GM19328 (cell line): ENCODE data around the gene SKIL.

Experiments
- ATAC-seq: cut with Tn5 transposase; IDR thresholded peaks from one replicate; pipeline ENCODE4 v1.9.1; 2021; ENCODE audit warnings: mild to moderate bottlenecking, moderate library complexity; ENCODE audit not compliant: unreplicated experiment

The SKIL gene

DNA sequence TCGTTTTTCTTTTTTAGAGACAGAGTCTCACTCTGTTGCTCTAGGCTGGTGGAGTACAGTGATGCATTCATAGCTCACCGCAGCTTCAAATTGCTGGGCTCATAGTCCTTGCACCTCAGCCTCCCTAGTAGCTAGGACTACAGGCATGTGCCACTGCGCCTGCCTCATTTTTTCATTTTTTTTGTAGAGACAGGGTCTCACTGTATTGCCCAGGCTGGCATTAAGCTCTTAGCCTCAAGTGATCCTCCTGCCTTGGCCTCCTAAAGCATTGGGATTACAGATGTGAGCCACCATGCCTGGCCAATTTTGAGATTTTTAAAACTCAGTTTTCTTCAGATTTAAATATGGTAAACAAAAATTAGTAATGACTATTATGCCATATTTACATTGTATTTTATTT lies 29.0 kb downstream of the SKIL start:
- no peak for ATAC-seq

DNA sequence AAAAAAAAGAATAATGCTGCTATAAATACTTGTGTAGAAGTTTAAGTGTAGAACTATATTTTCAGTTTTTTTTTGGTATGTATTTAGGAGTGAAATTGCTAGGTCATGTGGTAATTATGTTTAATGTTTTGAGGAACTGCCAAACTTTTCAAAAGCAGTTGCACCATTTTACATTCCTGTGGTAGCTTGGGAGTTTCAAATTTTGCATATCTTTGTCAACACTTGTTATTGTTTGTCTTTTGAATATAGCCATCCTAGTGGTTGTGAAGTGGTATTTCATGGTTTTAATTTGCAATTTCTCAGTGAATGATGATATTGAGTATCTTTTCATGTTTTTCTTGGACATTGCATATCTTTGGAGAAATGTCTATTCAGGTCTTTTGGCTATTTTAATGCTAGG lies 30.4 kb downstream of the SKIL start:
- no peak for ATAC-seq

DNA sequence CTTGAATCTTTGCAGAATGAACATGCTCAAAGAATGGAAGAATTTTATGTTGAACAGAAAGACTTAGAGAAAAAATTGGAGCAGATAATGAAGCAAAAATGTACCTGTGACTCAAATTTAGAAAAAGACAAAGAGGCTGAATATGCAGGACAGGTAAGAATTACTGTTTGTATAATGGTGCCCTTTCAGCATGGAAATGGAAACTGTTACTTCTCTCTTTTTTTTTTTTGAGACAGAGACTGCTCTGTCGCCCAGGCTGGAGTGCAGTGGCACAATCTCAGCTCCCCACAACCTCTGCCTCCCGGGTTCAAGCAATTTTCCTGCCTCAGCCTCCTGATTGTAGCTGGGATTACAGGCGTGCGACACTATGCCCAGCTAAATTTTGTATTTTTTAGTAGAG lies 33.6 kb downstream of the SKIL start:
- ATAC-seq, result no peak

GRCh38 chr3:170397685-170398084 lies 40.2 kb downstream of the SKIL start:
- no peak for ATAC-seq

- no peak for ATAC-seq
These were observed 47.6 kb downstream of the SKIL start for GRCh38 chr3:170405101-170405500.

GRCh38 chr3:170410428-170411029 lies 53.0 kb downstream of the SKIL start:
- no peak for ATAC-seq

DNA sequence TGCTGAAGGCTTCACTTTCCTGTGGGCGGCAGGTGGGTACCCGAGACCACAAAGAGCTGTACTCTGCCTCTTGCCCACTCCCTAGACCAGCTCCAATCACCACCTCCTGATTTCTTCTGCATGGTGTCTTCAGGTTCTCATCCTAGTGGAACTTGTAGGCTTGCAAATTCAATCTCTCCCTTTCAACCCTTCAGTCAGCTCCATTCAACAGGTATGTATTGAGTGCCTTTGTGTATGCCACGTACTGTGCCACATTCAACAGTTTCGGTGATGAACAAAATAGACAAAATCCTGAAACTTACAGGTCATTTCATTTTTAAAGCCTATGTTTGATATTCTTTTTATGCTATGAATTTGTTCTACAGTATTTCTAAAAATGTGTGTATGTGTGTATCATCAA lies 55.8 kb downstream of the SKIL start:
- ATAC-seq, result no peak

DNA sequence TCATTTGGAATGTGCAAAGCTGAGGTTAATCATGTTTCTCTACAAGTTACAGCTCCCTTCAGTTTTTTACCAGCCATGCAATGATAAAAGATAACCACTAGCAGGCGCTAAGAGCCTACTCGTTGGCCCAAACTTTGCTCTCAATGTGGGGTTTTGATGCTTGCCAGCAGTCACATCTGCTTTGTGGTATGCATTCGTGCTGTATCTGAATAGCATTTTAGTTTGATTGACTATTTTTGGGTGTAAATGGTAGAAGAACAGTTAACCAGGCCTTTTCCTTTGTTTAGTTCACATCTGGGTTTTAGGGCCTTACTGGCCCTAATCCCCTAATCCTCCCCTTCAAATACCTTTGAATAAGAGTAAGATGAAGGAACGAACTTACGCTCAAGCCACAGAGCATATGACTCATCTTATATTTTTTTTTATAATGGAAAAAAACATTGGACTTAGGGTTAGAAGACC lies 56.7 kb downstream of the SKIL start:
- ATAC-seq, result no peak

DNA sequence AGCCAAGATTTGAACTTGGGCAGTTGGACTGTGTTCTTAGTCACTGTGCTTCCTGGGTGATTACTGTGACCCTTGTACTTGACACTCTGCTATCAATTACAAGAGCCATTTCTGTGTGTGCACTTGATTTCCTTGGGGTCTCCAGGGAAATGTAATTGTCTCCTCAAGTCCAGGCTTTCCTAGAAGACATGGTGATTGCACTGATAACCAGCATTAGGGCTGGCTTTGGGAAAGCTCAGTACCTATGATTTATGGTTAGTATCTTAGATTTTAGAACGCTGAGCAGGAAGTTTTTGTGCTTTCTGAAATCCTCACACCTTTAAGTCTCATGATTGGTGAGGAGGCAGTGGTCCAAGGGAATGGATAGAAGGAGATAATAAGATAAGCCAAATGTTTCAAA lies 59.6 kb downstream of the SKIL start:
- ATAC-seq, result no peak

DNA sequence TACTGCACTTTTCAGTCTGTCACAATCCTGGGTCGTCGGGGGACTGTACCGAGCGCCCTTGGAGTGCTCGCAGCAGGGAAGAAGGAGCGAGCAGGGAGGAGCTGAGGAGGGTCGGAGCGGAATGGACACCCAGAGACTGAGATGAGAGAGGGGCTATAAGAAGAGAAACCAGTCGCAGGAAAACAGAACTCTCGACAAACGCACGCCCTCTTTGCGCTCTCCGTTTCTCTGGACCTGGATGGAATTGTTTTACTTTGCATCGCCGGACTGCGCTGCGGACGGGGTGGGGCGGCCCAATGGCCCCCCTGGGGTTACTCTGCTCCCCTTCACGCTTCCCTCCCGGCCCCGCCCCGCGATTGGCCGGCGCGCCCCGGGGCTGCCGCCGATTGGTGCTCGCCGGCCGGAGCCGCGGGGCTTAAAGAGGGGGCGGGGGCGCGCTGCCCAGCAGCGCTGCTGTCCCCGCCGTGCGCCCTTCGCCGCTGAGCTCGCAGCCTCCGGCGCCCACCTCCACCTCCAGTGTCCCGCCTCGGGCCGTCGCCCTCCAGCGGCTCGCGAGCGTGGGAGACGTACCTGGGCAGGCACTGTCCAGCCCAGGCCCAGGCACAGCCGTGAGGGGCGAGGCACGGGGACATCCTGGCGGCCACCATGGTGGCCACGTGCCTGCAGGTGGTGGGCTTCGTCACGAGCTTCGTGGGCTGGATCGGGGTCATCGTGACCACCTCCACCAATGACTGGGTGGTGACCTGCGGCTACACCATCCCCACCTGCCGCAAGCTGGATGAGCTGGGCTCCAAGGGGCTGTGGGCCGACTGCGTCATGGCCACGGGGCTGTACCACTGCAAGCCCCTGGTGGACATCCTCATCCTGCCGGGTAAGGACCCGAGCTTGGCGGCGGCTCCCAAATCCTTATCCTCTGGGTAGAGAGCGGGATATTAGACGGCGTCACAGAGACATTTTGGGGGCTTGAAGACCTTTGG lies 61.2 kb downstream of the SKIL start, which contains the start of gene CLDN11:
Gene CLDN11 (plus strand): TSS at position 447 of the 977 bp plus-strand sequence. CDS start 199 bp downstream, at position 646.
- ATAC-seq, result no peak

- ATAC-seq, result no peak
These were observed 62.1 kb downstream of the SKIL start for GRCh38 chr3:170419557-170420087.

GRCh38 chr3:170420307-170420821 lies 62.8 kb downstream of the SKIL start:
- no peak for ATAC-seq

DNA sequence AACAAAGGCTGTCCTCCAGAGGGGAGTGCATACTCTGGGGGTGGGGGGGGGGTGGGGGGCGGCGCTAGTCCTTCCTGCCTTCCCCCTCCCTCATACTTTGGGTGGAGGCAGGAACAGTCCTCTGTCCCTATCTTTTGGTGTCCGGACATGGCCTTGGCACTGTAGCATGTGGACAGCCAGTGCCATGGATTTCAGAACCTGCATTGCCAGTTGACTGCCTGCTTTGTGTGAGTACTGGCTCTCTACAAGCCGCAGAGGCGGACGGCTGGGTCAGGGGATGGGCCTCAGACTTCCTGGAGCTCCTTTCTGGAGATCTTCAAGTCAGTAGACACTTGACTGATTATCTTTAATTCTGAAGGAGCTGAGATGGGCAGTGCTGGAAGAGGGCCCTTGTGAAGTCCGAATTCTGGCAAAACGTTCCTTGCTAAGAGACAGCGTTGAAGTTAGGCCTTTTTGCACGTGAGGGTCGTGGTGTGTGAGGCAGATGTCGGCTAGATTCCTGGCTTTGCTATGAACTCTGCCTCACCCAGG lies 63.7 kb downstream of the SKIL start:
- ATAC-seq, result no peak

DNA sequence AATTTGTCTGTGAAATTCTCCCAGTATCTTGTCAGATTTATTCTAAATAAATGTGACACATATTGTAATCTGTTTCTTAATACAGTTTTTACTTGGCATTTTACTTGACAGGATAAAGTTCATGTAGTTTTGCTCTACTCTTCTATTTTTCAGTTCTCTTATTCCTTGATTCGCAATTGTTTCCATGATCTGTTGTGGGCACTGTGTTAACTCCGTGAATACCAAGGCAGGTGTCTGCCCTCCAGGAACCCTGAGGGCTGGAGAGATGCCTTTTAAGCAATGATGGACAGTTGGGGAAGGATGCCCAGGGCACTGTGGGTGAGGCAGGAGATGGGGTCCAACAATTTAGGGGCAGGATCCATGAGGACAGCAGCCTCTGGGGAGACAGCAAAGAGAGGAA lies 64.2 kb downstream of the SKIL start:
- no peak for ATAC-seq

GRCh38 chr3:170423001-170423615 lies 65.6 kb downstream of the SKIL start:
- no peak for ATAC-seq

- no peak for ATAC-seq
These were observed 67.4 kb downstream of the SKIL start for GRCh38 chr3:170424879-170425278.

GRCh38 chr3:170425491-170426239 lies 68.2 kb downstream of the SKIL start:
- ATAC-seq, result no peak

- no peak for ATAC-seq
These were observed 68.8 kb downstream of the SKIL start for GRCh38 chr3:170426240-170426797.

GRCh38 chr3:170428095-170428494 lies 70.6 kb downstream of the SKIL start:
- no peak for ATAC-seq

- ATAC-seq, result no peak
These were observed 71.5 kb downstream of the SKIL start for GRCh38 chr3:170429050-170429449.
